OCI-M2 (cell line): ENCODE results near the gene ARID1B.

Experiments used
- DNase-seq: peaks from one replicate; lab custom pipeline; 2025; ENCODE audit not compliant: unreplicated experiment; lab: John Stamatoyannopoulos, UW

The ARID1B gene

DNA sequence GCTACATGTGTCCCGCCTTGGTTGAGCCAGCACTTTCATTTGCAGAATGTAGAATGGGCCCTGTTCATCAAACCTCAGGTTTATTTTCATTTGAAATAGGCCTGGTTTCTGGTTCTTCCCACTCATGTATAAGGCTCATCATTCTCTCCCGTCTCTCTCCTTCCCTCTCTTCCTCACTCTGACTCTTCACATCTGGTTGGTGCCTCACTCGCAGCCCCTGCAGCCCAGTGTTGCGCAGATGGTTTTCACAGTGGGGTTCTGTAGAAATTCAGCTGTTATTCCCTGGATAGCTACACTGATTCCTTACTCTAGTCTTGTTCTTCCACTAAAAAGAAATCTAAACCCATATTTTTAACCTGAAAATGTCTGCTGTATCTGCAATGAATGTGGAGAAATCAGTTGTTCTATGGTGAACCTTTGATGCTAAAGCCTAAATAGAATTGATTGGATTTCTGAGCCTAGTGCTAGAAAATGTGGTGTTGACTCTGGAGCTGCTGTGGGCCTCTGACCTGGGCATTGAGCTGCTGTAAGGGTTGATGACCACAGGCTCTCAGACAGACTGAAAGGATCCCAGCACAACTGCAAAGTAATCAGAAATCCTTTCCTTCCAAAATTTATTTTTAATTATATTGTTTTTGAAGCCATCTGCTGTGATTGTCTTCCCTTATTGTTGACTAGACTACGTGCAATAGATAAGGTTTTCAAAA lies 395.8 kb downstream of the ARID1B start:
- DNase-seq: no peak

GRCh38 chr6:157173776-157174175 lies 396.6 kb downstream of the ARID1B start:
- no peak for DNase-seq

DNA sequence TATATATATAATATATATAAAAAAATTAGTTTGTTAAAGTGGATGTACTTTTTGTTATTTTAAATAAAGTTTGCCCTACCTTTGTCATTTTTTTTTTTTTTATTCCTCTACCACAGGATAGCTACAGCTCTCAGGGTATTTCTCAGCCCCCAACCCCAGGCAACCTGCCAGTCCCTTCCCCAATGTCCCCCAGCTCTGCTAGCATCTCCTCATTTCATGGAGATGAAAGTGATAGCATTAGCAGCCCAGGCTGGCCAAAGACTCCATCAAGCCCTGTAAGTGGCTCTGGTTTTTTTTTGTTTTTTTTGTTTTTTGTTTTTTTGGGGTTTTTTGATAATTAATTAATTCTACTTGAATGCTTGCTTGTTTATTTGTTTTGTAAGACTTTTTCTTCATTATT lies 397.6 kb downstream of the ARID1B start:
- no peak for DNase-seq

DNA sequence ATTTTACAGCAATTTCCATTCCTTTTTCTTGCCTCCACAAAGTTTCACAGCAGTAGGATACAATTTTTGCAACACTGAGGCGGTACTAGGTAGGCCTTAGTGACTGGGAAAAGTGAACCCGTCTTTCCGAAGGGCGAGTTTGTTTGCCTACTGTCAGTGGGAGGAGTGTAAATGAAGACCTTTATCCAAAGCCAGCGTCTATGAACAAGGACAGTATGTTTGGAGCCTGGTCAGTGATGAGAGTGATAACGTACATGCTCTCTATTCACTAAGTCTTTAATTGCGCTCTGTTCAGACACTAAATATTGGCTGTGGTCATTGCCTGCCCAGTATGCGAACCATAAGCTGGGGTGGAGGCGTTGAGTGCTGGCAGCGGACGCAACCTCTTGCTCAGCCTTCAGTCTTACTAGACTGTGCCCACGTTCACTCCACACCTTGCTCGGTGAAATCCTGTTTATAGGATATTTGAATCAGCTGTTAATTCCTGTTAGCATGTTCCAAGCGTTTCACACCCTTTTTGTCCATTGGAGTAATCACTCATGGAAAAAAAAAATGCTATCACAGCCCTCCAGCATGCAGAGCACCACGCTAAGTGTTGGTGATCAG lies 400.7 kb downstream of the ARID1B start:
- no peak for DNase-seq

DNA sequence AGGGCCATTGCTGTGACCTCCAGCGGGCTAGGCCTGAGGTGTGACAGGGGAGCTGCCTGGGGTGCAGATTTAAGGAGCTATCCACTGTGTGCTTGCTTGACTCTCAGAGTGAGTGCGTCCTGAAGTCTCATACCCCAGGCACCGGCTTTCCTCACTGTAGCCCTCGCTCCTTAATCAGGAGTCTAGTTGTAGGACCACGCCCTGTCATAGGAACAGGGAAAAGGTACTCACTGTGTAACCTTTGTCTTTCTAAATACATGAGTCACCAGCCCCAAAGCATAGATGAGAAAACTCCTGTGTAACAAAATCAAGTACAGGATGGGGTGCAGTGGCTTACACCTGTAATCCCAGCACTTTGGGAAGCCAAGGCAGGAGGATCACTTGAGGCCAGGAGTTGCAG lies 404.5 kb downstream of the ARID1B start:
- DNase-seq: no peak

GRCh38 chr6:157182503-157183264 lies 405.5 kb downstream of the ARID1B start:
- DNase-seq: no peak

GRCh38 chr6:157184202-157185015 lies 407.2 kb downstream of the ARID1B start:
- no peak for DNase-seq

GRCh38 chr6:157185171-157185570 lies 408.0 kb downstream of the ARID1B start:
- DNase-seq: no peak

GRCh38 chr6:157185986-157186385 lies 408.8 kb downstream of the ARID1B start:
- DNase-seq: no peak

GRCh38 chr6:157186785-157187181 lies 409.6 kb downstream of the ARID1B start:
- DNase-seq: no peak

DNA sequence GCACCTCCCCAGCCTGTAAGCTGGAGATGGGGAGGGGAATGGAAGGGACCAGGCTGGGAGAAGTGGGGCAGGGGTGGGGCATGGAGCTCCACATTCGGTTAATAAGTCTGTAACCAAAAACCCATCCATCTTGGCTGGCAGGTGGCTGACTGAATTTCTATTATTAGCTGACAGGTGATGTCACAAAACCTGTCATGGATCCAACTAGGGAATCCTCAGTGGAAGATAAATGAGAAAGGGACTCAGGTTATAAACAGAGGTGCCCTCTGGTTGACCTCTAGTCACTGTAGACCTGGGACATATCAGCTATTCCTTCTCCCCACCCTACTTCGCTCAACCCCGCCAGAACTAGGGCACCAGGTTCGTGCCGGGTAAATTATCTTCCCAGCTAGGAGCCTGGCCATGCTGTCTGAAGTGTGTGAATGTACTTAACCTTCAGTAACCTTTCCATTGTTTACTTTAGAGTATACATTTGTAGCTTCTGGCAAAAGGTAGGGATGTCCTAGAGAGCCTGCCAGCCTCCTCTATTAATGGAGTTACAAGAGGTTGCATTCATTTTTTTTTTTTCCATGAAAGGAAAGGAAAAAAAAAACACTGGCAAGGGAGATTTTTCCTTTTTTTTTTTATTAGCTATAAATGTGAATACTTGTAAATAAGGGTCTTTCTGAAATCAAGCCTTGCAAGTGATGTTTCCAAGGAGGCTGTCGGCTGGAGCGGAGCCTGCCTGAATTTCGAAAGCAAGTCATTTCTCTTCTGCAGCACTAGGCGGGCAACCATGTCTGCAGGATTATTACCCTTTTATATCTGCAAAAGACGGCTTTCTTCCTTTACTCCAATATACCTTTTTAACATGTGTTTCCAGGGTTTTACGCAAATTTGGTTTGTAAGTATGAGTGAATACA lies 410.3 kb downstream of the ARID1B start:
- no peak for DNase-seq

DNA sequence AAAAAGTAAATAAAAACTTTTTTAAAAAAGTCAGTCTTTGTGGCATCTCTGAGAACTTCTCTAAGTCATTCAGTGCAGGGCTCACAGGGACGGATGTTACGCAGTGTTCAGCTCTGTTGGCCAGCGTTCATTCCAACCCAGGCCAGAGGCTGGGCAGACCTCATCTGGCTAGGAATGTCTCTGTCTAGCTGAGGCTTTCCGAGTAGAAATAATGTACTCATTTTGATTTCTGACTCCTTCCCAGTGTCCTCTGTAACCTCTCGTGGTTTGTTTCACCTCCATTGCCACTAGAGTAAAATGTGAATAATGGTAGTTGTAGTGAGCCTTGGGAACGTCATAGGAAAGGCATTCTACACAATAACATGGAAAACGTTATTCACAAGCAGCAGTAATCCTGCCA lies 411.0 kb downstream of the ARID1B start:
- DNase-seq: no peak

DNA sequence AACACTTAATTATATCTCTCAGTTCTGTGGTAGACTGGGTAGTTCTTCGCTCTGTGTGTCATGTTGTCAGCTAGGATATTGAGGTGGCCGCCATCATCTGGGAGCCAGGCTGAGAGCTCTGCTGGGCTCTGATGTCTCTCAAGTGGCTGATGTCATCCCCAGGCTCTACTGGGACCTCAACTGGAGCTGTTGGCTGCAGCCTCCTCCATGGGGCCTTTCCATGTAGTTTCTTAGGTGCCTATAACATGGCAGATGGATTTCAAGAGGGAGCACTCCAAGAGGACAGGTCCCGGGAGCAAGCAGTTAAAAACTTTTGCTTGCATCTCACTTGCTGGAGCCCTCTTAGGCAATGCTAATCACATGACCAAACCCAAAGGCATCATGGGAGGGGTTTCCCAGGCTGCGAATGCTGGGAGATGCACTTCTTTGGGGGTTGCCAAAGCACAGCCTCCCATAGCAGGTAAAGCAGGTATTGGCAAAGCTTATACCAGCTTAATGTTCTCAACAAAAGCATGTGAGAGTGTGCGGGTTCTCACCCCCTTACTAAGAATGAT lies 416.3 kb downstream of the ARID1B start:
- DNase-seq: no peak

DNA sequence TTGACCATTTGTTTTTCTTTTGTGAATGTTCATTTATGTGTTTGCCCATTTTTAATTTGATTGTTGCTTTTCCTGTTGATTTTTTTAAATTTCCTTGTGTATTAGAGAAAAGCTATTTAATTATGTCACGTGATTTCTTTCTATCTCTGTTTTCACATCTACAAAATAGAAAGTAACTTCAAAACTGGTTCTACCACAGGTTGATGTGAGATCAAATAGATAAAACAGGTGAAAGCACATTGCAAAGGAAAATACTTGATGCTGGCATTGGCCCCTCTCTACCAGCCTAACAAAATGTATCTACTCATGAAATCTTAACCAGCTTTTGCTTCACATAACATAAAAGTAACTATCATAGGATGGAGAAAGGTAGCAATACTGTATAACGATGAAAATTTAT lies 416.9 kb downstream of the ARID1B start:
- no peak for DNase-seq

- DNase-seq: no peak
These were observed 417.5 kb downstream of the ARID1B start for GRCh38 chr6:157194643-157195042.

GRCh38 chr6:157196391-157196790 lies 419.2 kb downstream of the ARID1B start:
- no peak for DNase-seq

- DNase-seq: no peak
These were observed 421.5 kb downstream of the ARID1B start for GRCh38 chr6:157198425-157199279.

DNA sequence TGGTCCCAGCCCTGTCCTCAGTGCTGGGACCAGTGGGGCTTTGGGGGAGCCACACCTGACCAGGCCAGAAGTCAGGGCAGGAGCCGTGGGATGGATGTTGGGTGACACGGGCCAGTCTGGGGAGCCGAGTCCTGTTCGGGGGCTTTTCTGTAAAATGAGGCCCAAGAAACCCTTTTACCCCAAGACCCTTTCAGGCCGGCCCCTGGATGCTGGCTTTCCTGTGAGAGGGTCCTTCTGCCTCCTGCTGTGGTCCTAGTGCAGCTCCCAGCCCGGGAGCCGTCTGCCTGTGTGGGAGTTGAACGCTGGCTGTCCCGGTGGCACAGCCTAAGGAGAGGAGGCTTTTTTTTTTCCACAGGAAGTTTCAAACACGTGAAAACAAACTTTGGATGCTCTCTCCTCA lies 422.9 kb downstream of the ARID1B start:
- no peak for DNase-seq

- DNase-seq: no peak
These were observed 423.4 kb downstream of the ARID1B start for GRCh38 chr6:157200611-157201010.
